Gastroesophageal sphincter (tissue), 3 donors: ENCODE measurements around the gene UBAC2.

ENCODE experiments used
- EP300 ChIP-seq: sonication (generic); formaldehyde crosslinking; IDR thresholded peaks from one replicate; pipeline ENCODE4 v1.6.1; 2017; ENCODE audit warnings: antibody characterized with exemption, mild to moderate bottlenecking
- POLR2A ChIP-seq, 2 donors: fragments of 450-650 bp; IDR thresholded peaks; one replicate each; pipeline ENCODE4 v1.6.1; 2017; ENCODE audit warnings: antibody characterized with exemption in 2 of 2, mild to moderate bottlenecking in 2 of 2, moderate library complexity in 1 of 2
- POLR2AphosphoS5 ChIP-seq: sonication (generic); formaldehyde crosslinking; IDR thresholded peaks from one replicate; pipeline ENCODE4 v1.6.1; 2017; ENCODE audit warnings: antibody characterized with exemption
- TF ChIP-seq, protein P1 (sequence below), 4 experiments: fragments of 200-600 bp in 2 of 4; fragments of 450-650 bp in 2 of 4; sonication (generic) in 1 of 4; IDR thresholded peaks; one replicate each; pipeline ENCODE4 v1.5.1; 2017 to 2019; ENCODE audit warnings: antibody characterized with exemption in 4 of 4, mild to moderate bottlenecking in 2 of 4, moderate library complexity in 2 of 4

DNA sequence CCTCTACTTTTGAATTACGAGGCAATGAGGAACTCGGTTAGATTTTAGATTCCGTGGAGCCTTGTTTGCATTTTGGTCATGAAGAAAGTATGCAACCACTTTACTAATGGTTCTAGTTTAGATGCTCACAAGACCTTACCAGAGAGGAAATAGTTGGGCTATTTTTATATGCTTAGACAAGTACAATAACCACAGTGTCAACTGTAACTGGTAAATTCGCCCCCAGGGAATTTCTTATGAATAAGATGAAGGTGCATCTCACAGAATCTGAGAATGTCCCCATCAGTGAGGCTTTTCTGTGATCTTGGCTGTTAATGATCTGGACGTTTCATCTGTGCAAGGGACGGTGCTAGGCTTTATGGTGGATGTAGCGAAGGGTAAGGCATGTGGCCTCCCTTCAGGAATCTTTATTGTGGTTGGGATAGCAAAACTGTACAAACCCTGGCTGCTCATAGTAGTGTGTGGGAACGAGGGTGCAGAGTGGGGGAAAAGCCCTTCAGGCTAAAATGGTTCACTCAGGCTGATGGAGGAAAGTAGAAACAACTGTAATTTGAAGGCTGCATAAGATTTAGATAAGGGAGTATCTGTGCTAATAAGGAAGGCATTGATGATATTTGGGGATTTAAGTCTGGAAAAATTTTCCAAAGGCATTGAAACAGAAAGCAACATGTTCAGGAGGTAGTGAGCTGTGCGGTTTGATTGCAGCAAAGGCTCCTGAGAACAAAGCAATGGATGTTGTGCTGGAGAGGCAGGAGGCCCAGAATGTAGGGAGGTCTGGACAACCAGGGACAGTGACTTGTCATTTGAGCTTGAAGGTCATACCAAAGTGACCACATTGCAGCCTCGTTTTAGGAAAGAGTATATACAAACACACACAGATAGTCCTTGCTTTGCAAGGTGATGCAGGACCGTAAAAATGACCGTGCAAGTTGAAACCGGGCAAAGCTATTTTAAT is 28.4 kb downstream of the UBAC2 start:
- TF ChIP-seq, protein P1, sequence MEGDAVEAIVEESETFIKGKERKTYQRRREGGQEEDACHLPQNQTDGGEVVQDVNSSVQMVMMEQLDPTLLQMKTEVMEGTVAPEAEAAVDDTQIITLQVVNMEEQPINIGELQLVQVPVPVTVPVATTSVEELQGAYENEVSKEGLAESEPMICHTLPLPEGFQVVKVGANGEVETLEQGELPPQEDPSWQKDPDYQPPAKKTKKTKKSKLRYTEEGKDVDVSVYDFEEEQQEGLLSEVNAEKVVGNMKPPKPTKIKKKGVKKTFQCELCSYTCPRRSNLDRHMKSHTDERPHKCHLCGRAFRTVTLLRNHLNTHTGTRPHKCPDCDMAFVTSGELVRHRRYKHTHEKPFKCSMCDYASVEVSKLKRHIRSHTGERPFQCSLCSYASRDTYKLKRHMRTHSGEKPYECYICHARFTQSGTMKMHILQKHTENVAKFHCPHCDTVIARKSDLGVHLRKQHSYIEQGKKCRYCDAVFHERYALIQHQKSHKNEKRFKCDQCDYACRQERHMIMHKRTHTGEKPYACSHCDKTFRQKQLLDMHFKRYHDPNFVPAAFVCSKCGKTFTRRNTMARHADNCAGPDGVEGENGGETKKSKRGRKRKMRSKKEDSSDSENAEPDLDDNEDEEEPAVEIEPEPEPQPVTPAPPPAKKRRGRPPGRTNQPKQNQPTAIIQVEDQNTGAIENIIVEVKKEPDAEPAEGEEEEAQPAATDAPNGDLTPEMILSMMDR (IDR thresholded peaks at IDR 0.05) = no peak
- no peak for TF ChIP-seq POLR2A (IDR thresholded peaks at IDR 0.05)
- TF ChIP-seq EP300 = no peak
- TF ChIP-seq POLR2AphosphoS5 = no peak
